ENCODE results near the gene RBFOX2.

Gene RBFOX2

GRCh38 chr22:35973388-35973787 is 55.2 kb downstream of the RBFOX2 start:
- DNase-seq (ENCODE audit: low read depth in 2 of 2): no peak

GRCh38 chr22:35972559-35972958 is 56.1 kb downstream of the RBFOX2 start:
- no peak for DNase-seq (ENCODE audit: low read depth in 2 of 2)

- DNase-seq (ENCODE audit: low read depth in 2 of 2): no peak
Observed at GRCh38 chr22:35971456-35972119, 57.0 kb downstream of the RBFOX2 start.

GRCh38 chr22:35970616-35971455 is 57.8 kb downstream of the RBFOX2 start:
- DNase-seq (ENCODE audit: low read depth in 2 of 2): no peak

- no peak for DNase-seq (ENCODE audit: low read depth in 2 of 2)
Observed at GRCh38 chr22:35967046-35967397, 61.6 kb downstream of the RBFOX2 start.

- no peak for DNase-seq (ENCODE audit: low read depth in 2 of 2)
Observed at GRCh38 chr22:35966314-35967045, 62.1 kb downstream of the RBFOX2 start.

GRCh38 chr22:35963237-35963810 is 65.3 kb downstream of the RBFOX2 start:
- no peak for DNase-seq (ENCODE audit: low read depth in 2 of 2)

GRCh38 chr22:35961480-35962295 is 66.9 kb downstream of the RBFOX2 start:
- DNase-seq (ENCODE audit: low read depth in 2 of 2): no peak

- DNase-seq (ENCODE audit: low read depth in 2 of 2): no peak
Observed at GRCh38 chr22:35960854-35961253, 67.8 kb downstream of the RBFOX2 start.

- no peak for DNase-seq (ENCODE audit: low read depth in 2 of 2)
Observed at GRCh38 chr22:35959121-35959800, 69.4 kb downstream of the RBFOX2 start.

- no peak for DNase-seq (ENCODE audit: low read depth in 2 of 2)
Observed at GRCh38 chr22:35958334-35958733, 70.3 kb downstream of the RBFOX2 start.

GRCh38 chr22:35957589-35957988 is 71.0 kb downstream of the RBFOX2 start:
- no peak for DNase-seq (ENCODE audit: low read depth in 2 of 2)

- no peak for DNase-seq (ENCODE audit: low read depth in 2 of 2)
Observed at GRCh38 chr22:35956850-35957249, 71.8 kb downstream of the RBFOX2 start.

- DNase-seq (ENCODE audit: low read depth in 2 of 2): no peak
Observed at GRCh38 chr22:35955546-35955945, 73.1 kb downstream of the RBFOX2 start.

- no peak for DNase-seq (ENCODE audit: low read depth in 2 of 2)
Observed at GRCh38 chr22:35952576-35952975, 76.0 kb downstream of the RBFOX2 start.

GRCh38 chr22:35950262-35950661 is 78.4 kb downstream of the RBFOX2 start:
- no peak for DNase-seq (ENCODE audit: low read depth in 2 of 2)

- no peak for DNase-seq (ENCODE audit: low read depth in 2 of 2)
Observed at GRCh38 chr22:35949243-35949642, 79.4 kb downstream of the RBFOX2 start.

- no peak for DNase-seq (ENCODE audit: low read depth in 2 of 2)
Observed at GRCh38 chr22:35947794-35948425, 80.7 kb downstream of the RBFOX2 start.

- no peak for DNase-seq (ENCODE audit: low read depth in 2 of 2)
Observed at GRCh38 chr22:35944458-35944857, 84.2 kb downstream of the RBFOX2 start.

- DNase-seq (ENCODE audit: low read depth in 2 of 2): no peak
Observed at GRCh38 chr22:35940166-35940565, 88.5 kb downstream of the RBFOX2 start.
